Stimulated activated CD4-positive, alpha-beta T cell treated with anti-CD3 and anti-CD28 coated beads, TNF-alpha, amount 100 ng/mL, for 4 hours (primary cell): Measurements from ENCODE around the gene SLC39A8.
"Not testable (repeated sequence)": the region's sequence is repeated elsewhere in the genome, so short reads cannot be mapped to it uniquely, and the experiment has no call there.

Experiments used
- DNase-seq, 3 experiments: peaks; one replicate each; pipeline ENCODE4 v3.0.0-alpha.2; 2020; ENCODE audit warnings: low read depth in 3 of 3

SLC39A8 gene

DNA sequence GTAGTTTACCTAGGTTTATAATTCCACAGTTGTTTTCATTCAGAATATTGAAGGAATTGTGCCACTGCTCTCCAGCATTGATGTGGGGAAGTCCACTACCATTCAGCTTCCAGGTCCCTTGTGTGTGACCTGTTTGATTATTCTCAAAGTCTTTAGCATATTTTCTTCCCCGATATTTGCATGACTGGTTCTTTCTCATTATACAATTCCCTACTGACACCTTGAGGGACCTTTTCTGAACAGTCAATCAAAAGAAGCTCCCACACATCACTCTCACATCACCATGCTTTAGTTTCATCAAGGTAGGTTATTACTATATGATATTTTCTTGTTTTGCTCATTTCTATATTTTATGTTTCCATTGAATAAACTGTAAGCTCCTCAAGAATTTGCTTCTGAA, 44.1 kb downstream of the SLC39A8 start:
- DNase-seq: no peak

- peak in 1 of 3 experiments; percentile 1 for DNase-seq
Observed at GRCh38 chr4:102299354-102300107, 45.8 kb downstream of the SLC39A8 start.

GRCh38 chr4:102298716-102299115, 46.6 kb downstream of the SLC39A8 start:
- no peak for DNase-seq

GRCh38 chr4:102295153-102295862, 50.0 kb downstream of the SLC39A8 start:
- no peak for DNase-seq

GRCh38 chr4:102288497-102288896, 56.8 kb downstream of the SLC39A8 start:
- no peak for DNase-seq

DNA sequence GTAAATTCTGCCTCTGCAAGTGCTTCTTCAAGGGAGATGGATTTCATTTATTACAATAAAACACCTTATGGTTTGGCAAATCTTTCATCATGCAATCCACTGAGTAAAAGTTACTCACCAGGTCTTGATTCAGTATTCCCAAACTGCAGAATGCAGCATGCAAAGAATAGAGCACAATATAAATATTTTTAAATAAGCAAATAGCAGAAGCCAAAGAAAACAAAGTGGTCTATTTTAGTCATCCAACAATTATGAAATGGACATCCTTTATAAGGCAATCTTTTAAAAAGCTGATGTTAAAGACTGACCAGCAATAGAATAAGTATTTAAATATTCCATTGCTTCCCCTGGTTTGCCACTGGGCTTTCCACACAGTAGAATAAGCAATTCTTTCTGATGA, 59.5 kb downstream of the SLC39A8 start:
- DNase-seq: no peak

DNA sequence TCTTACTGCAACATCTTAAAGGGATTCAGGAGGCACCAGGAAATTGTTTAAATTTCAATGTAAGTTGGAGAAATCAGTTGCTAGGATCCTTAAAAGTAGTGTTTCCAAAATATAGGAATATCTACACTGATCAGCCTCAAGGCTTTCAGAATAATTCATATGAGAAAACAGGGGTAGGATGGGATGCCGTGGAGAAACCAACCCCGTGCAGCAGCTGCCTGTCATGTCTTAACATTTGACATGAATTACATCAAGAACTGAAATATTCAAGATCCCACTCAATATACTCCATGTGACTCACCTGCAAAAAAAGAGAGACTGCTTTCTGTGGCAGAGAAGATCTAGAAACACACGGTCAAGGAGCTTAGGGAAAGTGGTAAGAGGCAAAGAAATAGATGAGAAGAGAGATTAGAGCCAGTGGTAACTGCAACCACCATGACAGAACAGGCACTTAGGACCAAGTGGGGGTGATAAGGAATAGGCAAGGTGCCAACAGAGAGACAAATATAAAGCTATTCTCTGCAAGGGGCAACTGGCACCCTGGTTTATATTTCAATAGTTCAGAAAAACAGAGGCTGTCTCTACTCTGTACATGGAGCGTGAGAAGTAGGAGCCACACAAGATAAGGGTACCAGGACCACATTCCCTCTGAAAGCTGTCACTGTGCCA, 64.0 kb downstream of the SLC39A8 start:
- no peak for DNase-seq

- not testable (repeated sequence) for DNase-seq
Observed at GRCh38 chr4:102273317-102273716, 72.0 kb downstream of the SLC39A8 start.

- no peak for DNase-seq
Observed at GRCh38 chr4:102272318-102272717, 73.0 kb downstream of the SLC39A8 start.

- no peak for DNase-seq
Observed at GRCh38 chr4:102268355-102268754, 76.9 kb downstream of the SLC39A8 start.

DNA sequence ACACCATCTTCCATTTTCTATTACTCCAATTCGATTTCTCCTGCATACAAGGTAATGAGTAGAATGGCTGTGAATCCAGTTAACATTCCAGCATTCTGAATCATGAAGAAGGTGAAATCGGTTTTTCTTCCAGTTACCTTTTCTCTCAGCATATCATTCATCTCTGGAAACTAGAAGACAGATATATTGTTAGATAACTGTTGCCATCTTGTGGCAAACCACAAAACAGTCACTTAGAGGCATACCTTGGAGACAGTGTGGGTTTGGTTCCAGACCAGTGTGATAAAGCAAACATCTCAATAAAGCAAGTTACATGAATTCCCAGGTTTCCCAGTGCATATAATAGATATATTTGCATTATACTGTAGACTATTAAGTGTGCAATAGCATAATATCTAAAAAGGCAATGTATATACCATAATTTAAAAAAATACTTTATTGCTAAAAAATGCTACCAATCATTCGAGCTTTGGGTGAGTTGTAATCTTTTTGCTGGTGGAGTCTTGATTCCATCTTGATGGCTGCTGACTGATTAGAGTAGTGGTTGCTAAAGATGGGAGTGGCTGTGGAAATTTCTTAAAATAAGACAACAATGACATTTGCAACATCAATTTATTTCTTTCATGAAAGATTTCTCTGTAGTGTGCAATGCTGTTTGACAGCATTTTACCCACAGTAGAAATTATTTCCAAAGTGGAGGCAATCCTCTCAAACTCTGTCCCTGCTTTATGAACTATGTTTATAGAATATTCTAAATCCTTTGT, 82.1 kb downstream of the SLC39A8 start:
- no peak for DNase-seq

DNA sequence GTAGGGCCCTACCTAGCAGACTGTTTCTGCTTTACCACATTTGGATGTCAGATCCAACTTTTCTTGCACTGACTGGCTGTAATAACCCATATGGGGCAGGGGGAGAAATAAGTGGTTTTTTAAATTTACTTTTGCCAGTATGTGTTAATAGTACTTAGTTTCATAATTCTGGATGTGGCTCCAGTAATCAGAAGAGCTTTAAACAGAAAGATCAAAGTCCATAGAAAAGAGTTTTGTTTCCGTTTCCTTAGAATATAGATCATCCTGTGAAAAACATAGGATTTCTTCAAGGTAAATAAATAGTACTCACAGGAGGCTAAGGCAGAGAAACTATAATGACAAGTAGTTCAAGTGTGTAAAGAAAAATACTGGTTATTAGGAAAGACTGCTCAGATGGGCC, 85.6 kb downstream of the SLC39A8 start:
- DNase-seq: no peak

GRCh38 chr4:102259081-102259480, 86.2 kb downstream of the SLC39A8 start:
- DNase-seq: no peak

DNA sequence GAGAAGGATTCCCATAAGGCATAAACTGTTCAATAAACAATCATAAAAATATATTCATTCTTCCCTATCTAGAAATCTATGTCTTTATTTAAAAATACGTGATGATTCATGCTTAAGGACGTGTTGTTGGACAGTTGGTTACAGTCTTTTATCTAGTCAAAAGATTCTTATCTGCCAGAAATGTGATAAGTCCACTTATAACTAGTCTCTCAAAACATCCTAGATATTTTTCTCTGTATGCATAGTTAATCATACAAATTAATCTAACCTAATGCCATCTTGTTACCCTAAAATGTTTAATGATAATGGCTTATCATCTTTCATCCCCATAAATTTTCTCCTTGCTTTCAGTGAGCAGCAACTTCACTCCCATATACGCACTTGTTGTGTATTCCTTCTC, 89.0 kb downstream of the SLC39A8 start:
- DNase-seq: no peak

DNA sequence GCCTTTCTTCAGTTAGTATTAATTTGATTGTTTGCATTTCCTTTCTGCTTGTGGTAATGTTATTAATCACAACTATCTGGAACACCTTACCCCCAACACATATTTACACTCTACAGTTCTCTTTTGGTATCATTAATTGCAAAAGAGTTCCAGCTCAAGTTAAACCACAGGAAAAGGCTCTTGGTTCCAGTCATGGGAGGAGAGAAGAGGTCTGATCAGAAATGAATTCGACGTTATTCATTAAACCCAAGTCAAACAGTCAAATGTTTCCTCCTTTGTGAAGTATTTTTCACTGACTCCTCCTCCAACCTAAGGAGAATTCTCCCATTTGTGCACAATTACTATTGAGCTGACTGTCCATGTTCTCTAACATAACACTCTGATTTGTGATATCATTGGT, 91.4 kb downstream of the SLC39A8 start:
- no peak for DNase-seq

GRCh38 chr4:102252171-102252570, 93.1 kb downstream of the SLC39A8 start:
- DNase-seq: no peak

- DNase-seq: no peak
Observed at GRCh38 chr4:102250341-102250740, 94.9 kb downstream of the SLC39A8 start.

DNA sequence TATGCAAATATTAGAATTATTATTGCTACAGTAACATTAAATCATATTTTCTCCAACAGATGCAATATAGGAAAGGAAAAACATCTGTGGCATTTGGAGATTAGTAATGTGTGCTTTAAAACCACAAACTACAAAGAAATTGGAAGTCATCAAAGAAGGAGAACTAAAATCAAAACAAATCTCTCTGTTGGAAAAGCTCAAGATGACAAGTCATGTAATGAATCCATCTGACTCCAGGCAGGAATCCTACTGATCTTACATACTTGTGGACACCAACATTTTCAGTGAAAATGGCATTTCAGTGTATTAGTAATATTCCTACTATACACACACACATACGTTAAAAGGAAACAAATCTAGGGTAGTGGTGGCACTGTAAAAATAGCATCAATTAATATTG, 98.2 kb downstream of the SLC39A8 start:
- DNase-seq: no peak

GRCh38 chr4:102246416-102246815, 98.9 kb downstream of the SLC39A8 start:
- DNase-seq: no peak

DNA sequence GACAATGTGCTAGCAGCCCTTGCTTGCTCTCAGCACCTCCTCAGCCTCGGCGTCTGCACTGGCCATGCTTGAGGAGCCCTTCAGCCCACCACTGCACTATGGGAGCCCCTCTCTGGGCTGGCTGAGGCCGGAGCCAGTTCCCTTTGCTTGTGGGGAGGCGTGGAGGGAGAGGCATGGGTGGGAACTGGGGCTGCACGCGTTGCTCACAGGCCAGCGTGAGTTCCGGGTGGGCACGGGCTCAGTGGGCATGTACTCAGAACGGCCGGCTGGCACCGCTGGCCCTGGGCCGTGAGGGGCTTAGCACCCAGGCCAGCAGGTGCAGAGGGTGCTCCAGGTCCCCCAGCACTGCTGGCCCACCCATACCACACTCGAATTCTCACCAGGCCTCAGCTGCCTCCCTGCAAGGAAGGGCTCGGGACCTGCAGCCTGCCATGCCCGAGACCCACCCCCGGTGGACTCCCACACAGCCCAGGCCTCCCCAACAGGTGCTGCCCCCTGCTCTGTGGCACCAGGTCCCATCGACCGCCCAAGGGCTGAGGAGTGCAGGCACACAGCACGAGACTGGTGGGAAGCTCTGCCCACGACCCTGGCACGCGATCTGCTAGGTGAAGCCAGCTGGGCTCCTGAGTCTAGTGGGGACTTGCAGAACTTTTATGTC, 100.3 kb downstream of the SLC39A8 start:
- DNase-seq: no peak

- not testable (repeated sequence) for DNase-seq
Observed at GRCh38 chr4:102243296-102243695, 102.0 kb downstream of the SLC39A8 start.
